Mesenchymal stem cell (in vitro differentiated cells and primary cell): Measurements from ENCODE around the gene KAT2A.
"Not testable (repeated sequence)": the region's sequence is repeated elsewhere in the genome, so short reads cannot be mapped to it uniquely, and the experiment has no call there.

Experiments used
- DNase-seq: peaks from one replicate; pipeline ENCODE4 v3.0.0-alpha.2; 2013
- H2AFZ ChIP-seq: one replicate; pipeline ENCODE4 v1.6.1; 2013; ENCODE audit warnings: low read depth, mild to moderate bottlenecking, control low read depth, inconsistent platforms, low read length, moderate library complexity
- H2AK5ac ChIP-seq: 2 replicates; pipeline ENCODE4 v1.6.1; 2013; ENCODE audit warnings: low read length, moderate library complexity, mild to moderate bottlenecking, inconsistent platforms; ENCODE audit not compliant: severe bottlenecking
- H2BK120ac ChIP-seq: one replicate; pipeline ENCODE4 v1.6.1; 2013; ENCODE audit warnings: low read depth, mild to moderate bottlenecking, inconsistent platforms, low read length, moderate library complexity
- H2BK12ac ChIP-seq, 2 experiments: one replicate each; pipeline ENCODE4 v1.6.1; 2013; ENCODE audit warnings: inconsistent platforms in 2 of 2, low read length in 2 of 2, mild to moderate bottlenecking in 2 of 2, moderate library complexity in 2 of 2, control low read depth in 1 of 2
- H2BK15ac ChIP-seq: one replicate; pipeline ENCODE4 v1.6.1; 2013; ENCODE audit warnings: mild to moderate bottlenecking, low read depth, inconsistent platforms; ENCODE audit not compliant: poor library complexity, severe bottlenecking
- H2BK5ac ChIP-seq: 2 replicates; pipeline ENCODE4 v1.6.1; 2013; ENCODE audit warnings: low read depth, mild to moderate bottlenecking, low read length, control low read depth, inconsistent platforms; ENCODE audit not compliant: poor library complexity, severe bottlenecking
- H3K14ac ChIP-seq, 2 experiments: one replicate each; pipeline ENCODE4 v1.6.1; 2013; ENCODE audit warnings: inconsistent platforms in 2 of 2, low read length in 2 of 2, control low read depth in 1 of 2, mild to moderate bottlenecking in 1 of 2, moderate library complexity in 1 of 2
- H3K18ac ChIP-seq, 2 experiments: one replicate each; pipeline ENCODE4 v1.6.1; 2013; ENCODE audit warnings: inconsistent platforms in 2 of 2, low read length in 2 of 2, control low read depth in 1 of 2, low read depth in 1 of 2, mild to moderate bottlenecking in 1 of 2
- H3K23ac ChIP-seq, 2 experiments: one replicate each; pipeline ENCODE4 v1.6.1; 2013; ENCODE audit warnings: inconsistent platforms in 2 of 2, low read length in 2 of 2, mild to moderate bottlenecking in 2 of 2, moderate library complexity in 2 of 2, control low read depth in 1 of 2
- H3K27ac ChIP-seq: 2 replicates; pipeline ENCODE4 v1.5.1; 2013; ENCODE audit warnings: mild to moderate bottlenecking, moderate library complexity, low read length, control low read depth, inconsistent platforms; ENCODE audit not compliant: poor library complexity, severe bottlenecking
- H3K27me3 ChIP-seq, 2 experiments: 2 replicates each; pipeline versions ENCODE4 v1.6.1 to v1.7.0; 2013; ENCODE audit warnings: low read length in 2 of 2, mild to moderate bottlenecking in 2 of 2, moderate library complexity in 2 of 2, control low read depth in 1 of 2, inconsistent platforms in 1 of 2; ENCODE audit not compliant: control insufficient read depth in 1 of 2, insufficient read depth in 1 of 2
- H3K36me3 ChIP-seq, 2 experiments: 2 replicates each; pipeline versions ENCODE4 v1.6.1 to v1.7.0; 2013; ENCODE audit warnings: low read length in 2 of 2, control low read depth in 1 of 2, inconsistent platforms in 1 of 2, low read depth in 1 of 2, mild to moderate bottlenecking in 1 of 2; ENCODE audit not compliant: insufficient read depth in 2 of 2, control insufficient read depth in 1 of 2
- H3K4ac ChIP-seq, 2 experiments: one replicate each; pipeline ENCODE4 v1.6.1; 2013; ENCODE audit warnings: inconsistent platforms in 2 of 2, low read length in 2 of 2, mild to moderate bottlenecking in 2 of 2, moderate library complexity in 2 of 2, control low read depth in 1 of 2, low read depth in 1 of 2
- H3K4me1 ChIP-seq: 2 replicates; pipeline ENCODE4 v1.6.1; 2013; ENCODE audit warnings: low read depth, low read length, control low read depth; ENCODE audit not compliant: control insufficient read depth, insufficient read depth
- H3K4me2 ChIP-seq: 2 replicates; pipeline ENCODE4 v1.6.1; 2013; ENCODE audit warnings: low read length, mild to moderate bottlenecking, inconsistent platforms; ENCODE audit not compliant: poor library complexity, severe bottlenecking
- H3K4me3 ChIP-seq, 2 experiments: 2 replicates each; pipeline versions ENCODE4 v1.5.1 to v1.7.0; 2013; ENCODE audit warnings: low read length in 2 of 2, mild to moderate bottlenecking in 2 of 2, control low read depth in 1 of 2, low read depth in 1 of 2; ENCODE audit not compliant: insufficient read depth in 1 of 2
- H3K79me1 ChIP-seq: replicated peaks from 2 replicates; pipeline ENCODE4 v1.6.1; 2013; ENCODE audit warnings: mild to moderate bottlenecking, control low read depth, low read length, inconsistent platforms; ENCODE audit not compliant: poor library complexity, severe bottlenecking
- H3K9ac ChIP-seq: 2 replicates; pipeline ENCODE4 v1.7.0; 2013; ENCODE audit warnings: mild to moderate bottlenecking, low read length, moderate library complexity
- H3K9me3 ChIP-seq: 2 replicates; pipeline ENCODE4 v1.7.0; 2013; ENCODE audit warnings: mild to moderate bottlenecking, low read length; ENCODE audit not compliant: control insufficient read depth
- H4K8ac ChIP-seq: one replicate; pipeline ENCODE4 v1.6.1; 2013; ENCODE audit warnings: inconsistent platforms, mild to moderate bottlenecking, low read length, moderate library complexity
- H4K91ac ChIP-seq: one replicate; pipeline ENCODE4 v1.6.1; 2013; ENCODE audit warnings: mild to moderate bottlenecking, low read length, inconsistent platforms
- WGBS: methylation state at CpG from one replicate; pipeline ENCODE4 v1.1.7; 2013; ENCODE audit warnings: mixed read lengths; 5-methylcytosine and 5-hydroxymethylcytosine counted together

The KAT2A gene

DNA sequence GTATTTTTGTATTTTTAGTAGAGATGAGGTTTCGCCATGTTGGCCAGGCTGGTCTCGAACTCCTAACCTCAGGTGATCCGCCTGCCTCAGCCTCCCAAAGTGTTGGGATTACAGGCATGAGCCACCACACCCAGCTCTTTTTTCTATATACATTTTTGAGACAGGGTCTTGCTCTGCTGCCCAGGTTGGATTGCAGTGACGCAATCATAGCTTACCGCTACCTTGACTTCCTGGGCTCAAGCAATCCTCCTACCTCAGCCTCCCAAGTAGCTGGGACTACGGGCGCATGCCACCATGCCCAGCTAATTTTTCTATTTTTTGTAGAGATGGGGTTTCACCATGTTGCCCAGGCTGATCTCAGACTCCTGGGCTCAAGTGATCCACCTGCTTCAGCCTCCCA is 19.5 kb upstream of the KAT2A start:
- H4K8ac ChIP-seq, H3K27ac ChIP-seq, H2AK5ac ChIP-seq, DNase-seq, H3K9me3 ChIP-seq, H4K91ac ChIP-seq, H2BK120ac ChIP-seq, H3K4me3 ChIP-seq, H2BK15ac ChIP-seq, H3K14ac ChIP-seq, H3K4ac ChIP-seq, H2BK12ac ChIP-seq, H3K9ac ChIP-seq, H3K4me2 ChIP-seq, H2BK5ac ChIP-seq, H2AFZ ChIP-seq, H3K27me3 ChIP-seq, H3K23ac ChIP-seq, H3K18ac ChIP-seq: not testable (repeated sequence)
- WGBS = 98% methylated on average over 6 of the region's 7 CpGs
- peaks cover 30 to 33% of the 10 kb centered on the region in 2 experiments for H3K36me3 ChIP-seq
- peaks cover 15% of the 10 kb centered on the region for H3K79me1 ChIP-seq
- peaks cover 39% of the 10 kb centered on the region for H3K4me1 ChIP-seq

DNA sequence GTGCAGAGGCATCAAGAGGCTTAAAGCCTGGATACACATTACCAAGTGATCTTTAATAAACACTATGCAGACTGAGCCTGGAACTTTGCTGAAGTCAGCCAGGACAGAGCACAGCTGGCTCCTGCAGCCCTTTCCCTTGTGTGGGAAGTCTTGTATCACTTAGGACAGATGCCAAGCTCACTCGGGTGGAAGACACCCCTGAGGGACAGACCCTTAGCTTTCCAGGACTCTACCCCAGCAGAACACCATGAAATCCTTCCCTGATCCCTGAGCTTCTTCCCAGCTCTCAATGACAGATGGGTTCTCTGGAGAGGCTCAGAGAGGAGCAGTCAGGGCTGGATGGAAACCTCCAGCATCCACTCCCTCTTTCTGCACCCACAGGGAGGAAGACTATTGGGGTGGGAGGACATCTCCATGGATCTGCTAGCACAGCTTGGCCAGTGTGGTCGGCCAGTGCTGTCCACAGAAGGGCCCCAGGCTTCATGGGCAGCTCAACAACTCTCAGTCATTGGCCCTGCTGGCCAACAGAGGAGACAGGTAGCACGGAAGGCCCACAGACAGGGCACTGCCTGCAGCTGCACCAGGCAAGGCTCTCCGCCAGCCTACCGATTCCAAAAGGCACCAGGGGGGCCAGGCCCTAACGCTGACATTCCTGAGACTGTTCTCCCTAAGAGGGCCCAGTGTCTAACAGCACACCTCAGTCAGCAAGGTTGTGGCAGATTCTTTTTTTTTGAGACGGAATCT is 17.8 kb upstream of the KAT2A start:
- Histone ChIP-seq H3K14ac (peak overlapping the region in 1 of 2 experiments; percentile 78), H3K23ac (no peak overlapping the region), H3K27ac (no peak overlapping the region), H2BK12ac (no peak overlapping the region), H3K4ac (no peak overlapping the region), H3K4me3 (no peak overlapping the region), H3K9ac (no peak overlapping the region), H3K27me3 (no peaks in the 10 kb centered on the region), H3K36me3 (peaks cover 23 to 32% of the 10 kb centered on the region in 2 experiments), H3K4me1 (peaks cover 43% of the 10 kb centered on the region), H3K18ac (peak overlapping the region in 1 of 2 experiments; percentile 0), H3K79me1 (peaks cover 13% of the 10 kb centered on the region), H3K4me2 (no peak overlapping the region), H4K8ac (no peak overlapping the region), H2BK120ac (no peak overlapping the region), H4K91ac (no peak overlapping the region), H2AK5ac (no peak overlapping the region), H2BK15ac (no peak overlapping the region), H2AFZ (no peak overlapping the region), H3K9me3 (no peaks in the 10 kb centered on the region), H2BK5ac (no peak overlapping the region)
- DNase-seq = peak; percentile 37
- 90% methylated on average over 7 of the region's 7 CpGs for WGBS

GRCh38 chr17:42136654-42137051 is 15.5 kb upstream of the KAT2A start:
- peak overlapping the region; percentile 82 to 97 for H2BK12ac ChIP-seq
- no peak overlapping the region for H2BK5ac ChIP-seq
- H2BK120ac ChIP-seq = no peak overlapping the region
- H3K23ac ChIP-seq = no peak overlapping the region
- no peak overlapping the region for H2BK15ac ChIP-seq
- no peak overlapping the region for H3K14ac ChIP-seq
- H3K4me2 ChIP-seq = no peak overlapping the region
- H3K4me3 ChIP-seq = no peak overlapping the region
- H3K79me1 ChIP-seq = peaks cover 12% of the 10 kb centered on the region
- peak overlapping the region in 1 of 2 experiments; percentile 94 for H3K18ac ChIP-seq
- H2AK5ac ChIP-seq = no peak overlapping the region
- no peak overlapping the region for H2AFZ ChIP-seq
- 92% methylated on average over 3 of the region's 3 CpGs for WGBS
- H3K4ac ChIP-seq = no peak overlapping the region
- H3K36me3 ChIP-seq = peaks cover 22 to 34% of the 10 kb centered on the region in 2 experiments
- no peak for DNase-seq
- H3K9ac ChIP-seq = no peak overlapping the region
- no peak overlapping the region for H4K91ac ChIP-seq
- H4K8ac ChIP-seq = no peak overlapping the region
- no peaks in the 10 kb centered on the region for H3K27me3 ChIP-seq
- peaks cover 45% of the 10 kb centered on the region for H3K4me1 ChIP-seq
- no peak overlapping the region for H3K27ac ChIP-seq
- H3K9me3 ChIP-seq = no peaks in the 10 kb centered on the region

DNA sequence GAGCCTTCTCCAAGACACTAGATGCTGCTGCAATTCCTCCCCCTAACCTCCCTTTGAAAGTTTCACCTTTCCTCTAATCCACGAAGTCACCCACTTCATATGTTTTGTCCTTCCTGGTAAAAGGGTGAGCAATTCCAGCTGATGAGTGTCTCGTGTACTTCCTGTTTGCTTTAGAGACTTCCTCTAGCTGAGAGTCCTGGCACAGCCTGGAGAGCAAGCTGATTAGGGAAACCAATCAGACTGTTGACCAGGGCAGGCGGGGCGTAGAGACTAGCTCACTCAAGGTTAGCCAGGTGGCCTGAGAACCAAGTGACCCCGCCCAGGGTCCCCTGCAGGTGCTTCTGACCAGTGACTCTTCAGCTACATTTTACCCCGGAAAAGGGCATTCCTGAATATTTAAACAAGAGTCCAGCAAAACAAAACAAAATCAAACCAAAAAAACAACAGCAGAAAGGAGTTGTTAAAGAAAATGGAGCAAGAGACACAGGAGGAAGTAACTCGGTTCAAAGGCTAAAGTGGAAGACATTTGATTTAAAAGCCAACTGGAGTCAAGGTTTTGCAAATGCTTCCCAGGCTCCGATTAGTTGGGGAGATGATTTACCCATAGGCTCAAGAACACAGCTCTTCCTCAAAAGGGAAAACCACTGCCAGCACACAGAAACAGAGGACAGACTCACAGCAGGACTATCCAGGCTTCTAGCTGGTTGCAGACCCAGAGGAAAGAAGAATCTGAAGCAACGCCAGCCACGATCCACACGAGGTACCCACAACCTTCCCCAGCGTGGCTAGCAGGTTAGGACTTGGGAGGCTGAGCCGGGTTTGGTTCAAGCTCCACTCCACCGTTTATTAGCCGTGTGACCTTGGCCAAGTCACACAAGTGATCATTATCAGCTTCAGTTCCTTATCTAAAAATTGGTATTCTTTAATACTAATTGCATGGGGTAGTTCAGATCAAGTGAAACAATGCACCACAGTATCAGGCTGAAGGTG is 14.8 kb upstream of the KAT2A start:
- Histone ChIP-seq H2BK5ac (no peak overlapping the region), H3K23ac (peak overlapping the region in 1 of 2 experiments; percentile 66), H4K8ac (peak overlapping the region; percentile 87), H2AFZ (no peak overlapping the region), H3K14ac (no peak overlapping the region), H3K4me3 (peak overlapping the region in 1 of 2 experiments; percentile 2), H2BK12ac (peak overlapping the region; percentile 82 to 97), H3K18ac (peak overlapping the region; percentile 79 to 94), H3K9me3 (no peaks in the 10 kb centered on the region), H3K4me1 (peaks cover 42% of the 10 kb centered on the region), H2BK15ac (no peak overlapping the region), H2AK5ac (peak overlapping the region; percentile 23), H3K36me3 (peaks cover 17 to 27% of the 10 kb centered on the region in 2 experiments), H3K27me3 (no peaks in the 10 kb centered on the region), H3K4ac (peak overlapping the region in 1 of 2 experiments; percentile 79), H4K91ac (peak overlapping the region; percentile 91), H2BK120ac (no peak overlapping the region), H3K9ac (peak overlapping the region; percentile 23), H3K27ac (peak overlapping the region; percentile 52), H3K4me2 (no peak overlapping the region), H3K79me1 (peaks cover 13% of the 10 kb centered on the region)
- DNase-seq = peak; percentile 88
- WGBS = 50% methylated on average over 12 of the region's 15 CpGs
